Mesendoderm (in vitro differentiated cells): ENCODE results near the gene ADGRD1.

ENCODE experiments used
- DNase-seq: peaks from one replicate; pipeline ENCODE4 v3.0.0; 2013
- H2AK5ac ChIP-seq: 2 replicates; pipeline ENCODE4 v1.6.1; 2013; ENCODE audit warnings: low read length, inconsistent platforms
- H2BK120ac ChIP-seq: 2 replicates; pipeline ENCODE4 v1.6.1; 2013; ENCODE audit warnings: low read depth, mild to moderate bottlenecking, low read length, moderate library complexity, mixed read lengths
- H2BK15ac ChIP-seq: replicated peaks from 2 replicates; pipeline ENCODE4 v1.6.1; 2013; ENCODE audit warnings: low read depth, mild to moderate bottlenecking, moderate library complexity
- H2BK5ac ChIP-seq: 2 replicates; pipeline ENCODE4 v1.6.1; 2013; ENCODE audit warnings: low read length, inconsistent platforms
- H3K18ac ChIP-seq: 2 replicates; pipeline ENCODE4 v1.6.1; 2013; ENCODE audit warnings: mild to moderate bottlenecking, low read length, mixed read lengths
- H3K23ac ChIP-seq: one replicate; pipeline ENCODE4 v1.6.1; 2013; ENCODE audit warnings: low read length
- H3K27ac ChIP-seq: 2 replicates; pipeline ENCODE4 v1.5.1; 2013; ENCODE audit warnings: low read depth, mild to moderate bottlenecking, inconsistent platforms, low read length, moderate library complexity
- H3K27me3 ChIP-seq: 2 replicates; pipeline ENCODE4 v1.6.1; 2013; ENCODE audit warnings: low read length, control low read depth, mild to moderate bottlenecking, inconsistent platforms; ENCODE audit not compliant: insufficient read depth, poor library complexity
- H3K36me3 ChIP-seq: 2 replicates; pipeline ENCODE4 v1.6.1; 2013; ENCODE audit warnings: low read length, inconsistent platforms; ENCODE audit not compliant: control insufficient read depth, insufficient read depth
- H3K4ac ChIP-seq: one replicate; pipeline ENCODE4 v1.6.1; 2013; ENCODE audit warnings: low read depth, mild to moderate bottlenecking, low read length, moderate library complexity
- H3K4me1 ChIP-seq: 2 replicates; pipeline ENCODE4 v1.6.1; 2013; ENCODE audit warnings: low read depth, low read length, inconsistent platforms; ENCODE audit not compliant: control insufficient read depth
- H3K4me2 ChIP-seq: 2 replicates; pipeline ENCODE4 v1.6.1; 2013; ENCODE audit warnings: low read length
- H3K4me3 ChIP-seq: 2 replicates; pipeline ENCODE4 v1.5.1; 2013; ENCODE audit warnings: mild to moderate bottlenecking, low read length
- H3K56ac ChIP-seq: one replicate; pipeline ENCODE4 v1.6.1; 2013; ENCODE audit warnings: low read length
- H3K79me1 ChIP-seq: 2 replicates; pipeline ENCODE4 v1.6.1; 2013; ENCODE audit warnings: low read length, inconsistent platforms
- H3K79me2 ChIP-seq: 2 replicates; pipeline ENCODE4 v1.6.1; 2013; ENCODE audit warnings: mild to moderate bottlenecking, low read length; ENCODE audit not compliant: control insufficient read depth, insufficient read depth
- H3K9ac ChIP-seq: 2 replicates; pipeline ENCODE4 v1.6.1; 2013; ENCODE audit warnings: low read length, inconsistent platforms
- H4K5ac ChIP-seq: one replicate; pipeline ENCODE4 v1.6.1; 2013; ENCODE audit warnings: low read length
- H4K8ac ChIP-seq: one replicate; pipeline ENCODE4 v1.6.1; 2013; ENCODE audit warnings: low read depth, mild to moderate bottlenecking, control low read depth, low read length, moderate library complexity
- WGBS: extraction: QIAGEN DNeasy Blood & Tissue Kit; methylation state at CpG from one replicate; pipeline ENCODE4 v1.1.7; 2013; ENCODE audit warnings: low lambda C conversion rate, missing lambda C conversion rate; ENCODE audit not compliant: insufficient coverage; ENCODE audit errors: extremely low coverage; 5-methylcytosine and 5-hydroxymethylcytosine counted together

ADGRD1 gene

DNA sequence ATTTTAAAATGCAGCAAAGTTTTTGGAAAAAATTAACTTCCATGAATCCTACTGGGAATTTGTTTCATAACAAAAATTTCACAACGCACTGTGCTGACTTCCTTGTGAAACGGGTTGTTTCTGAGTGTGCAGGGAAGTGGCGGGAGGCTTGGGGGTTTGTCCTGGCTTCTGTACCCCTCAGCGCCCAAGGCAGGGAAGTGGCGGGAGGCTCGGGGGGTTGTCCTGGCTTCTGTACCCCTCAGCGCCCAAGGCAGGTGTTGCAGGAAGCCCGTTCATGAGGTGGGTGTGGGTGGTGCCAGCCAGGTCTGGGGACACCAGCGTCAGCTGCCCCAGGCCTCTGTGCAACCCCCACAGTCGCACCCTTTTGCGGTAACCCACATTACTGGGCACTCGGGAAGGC, 25.1 kb downstream of the ADGRD1 start:
- no peak overlapping the region for H2BK5ac ChIP-seq
- no peak overlapping the region for H4K5ac ChIP-seq
- DNase-seq: no peak
- H4K8ac ChIP-seq: no peak overlapping the region
- no peak overlapping the region for H3K4me2 ChIP-seq
- no peak overlapping the region for H3K18ac ChIP-seq
- H3K4ac ChIP-seq: no peak overlapping the region
- H3K4me3 ChIP-seq: no peak overlapping the region
- no peak overlapping the region for H2BK120ac ChIP-seq
- H3K9ac ChIP-seq: no peak overlapping the region
- H2BK15ac ChIP-seq: no peak overlapping the region
- H3K27ac ChIP-seq: no peak overlapping the region
- no CpG with 5 or more reads among the region's 12 CpGs for WGBS
- H3K56ac ChIP-seq: no peak overlapping the region
- no peak overlapping the region for H3K23ac ChIP-seq
- no peaks in the 10 kb centered on the region for H3K27me3 ChIP-seq
- H3K79me1 ChIP-seq: no peaks in the 10 kb centered on the region
- H3K79me2 ChIP-seq: no peaks in the 10 kb centered on the region
- no peaks in the 10 kb centered on the region for H3K36me3 ChIP-seq
- no peaks in the 10 kb centered on the region for H3K4me1 ChIP-seq
- no peak overlapping the region for H2AK5ac ChIP-seq

DNA sequence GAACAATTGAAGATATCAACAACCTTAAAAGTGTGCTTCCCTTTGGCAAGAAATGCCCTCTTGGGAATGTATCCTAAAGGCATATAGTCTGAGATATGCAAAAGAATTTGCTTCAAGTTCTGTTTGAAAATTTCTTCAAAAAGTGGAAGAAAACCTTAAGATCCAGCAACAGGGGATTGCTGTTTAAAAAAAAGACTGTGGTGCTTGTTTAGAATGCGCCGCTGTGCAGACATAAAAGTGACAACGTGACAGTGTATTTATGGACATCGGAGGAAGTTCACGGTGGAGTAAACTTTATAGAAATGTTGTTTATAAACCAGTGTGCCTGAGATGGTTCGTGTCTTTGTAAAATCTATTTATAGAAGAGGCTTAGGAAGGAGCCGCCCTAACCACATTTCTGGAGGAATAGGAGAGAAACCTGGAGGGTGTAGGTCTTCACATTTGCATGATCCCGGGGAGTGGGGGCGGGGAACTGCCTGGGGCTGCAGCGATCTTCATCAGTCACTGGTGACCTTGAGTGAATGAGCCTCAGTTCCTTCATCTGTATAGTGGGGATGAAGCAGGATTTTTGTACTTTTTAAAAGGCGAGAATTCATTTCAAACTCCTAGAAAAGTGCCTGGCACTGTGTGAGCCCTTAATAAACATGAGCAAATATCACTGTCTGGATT, 27.5 kb downstream of the ADGRD1 start:
- H2AK5ac ChIP-seq: no peak overlapping the region
- no peak overlapping the region for H3K4me3 ChIP-seq
- H2BK120ac ChIP-seq: no peak overlapping the region
- H4K8ac ChIP-seq: no peak overlapping the region
- H3K23ac ChIP-seq: no peak overlapping the region
- no peak overlapping the region for H2BK15ac ChIP-seq
- H3K4me2 ChIP-seq: no peak overlapping the region
- H3K36me3 ChIP-seq: no peaks in the 10 kb centered on the region
- no peak overlapping the region for H3K9ac ChIP-seq
- no peak overlapping the region for H2BK5ac ChIP-seq
- H3K18ac ChIP-seq: no peak overlapping the region
- H3K4ac ChIP-seq: no peak overlapping the region
- DNase-seq: peak; percentile 11
- H3K4me1 ChIP-seq: no peaks in the 10 kb centered on the region
- no peak overlapping the region for H3K56ac ChIP-seq
- no peaks in the 10 kb centered on the region for H3K27me3 ChIP-seq
- no peak overlapping the region for H3K27ac ChIP-seq
- H3K79me2 ChIP-seq: no peaks in the 10 kb centered on the region
- WGBS: no CpG with 5 or more reads among the region's 11 CpGs
- no peak overlapping the region for H4K5ac ChIP-seq
- H3K79me1 ChIP-seq: no peaks in the 10 kb centered on the region

DNA sequence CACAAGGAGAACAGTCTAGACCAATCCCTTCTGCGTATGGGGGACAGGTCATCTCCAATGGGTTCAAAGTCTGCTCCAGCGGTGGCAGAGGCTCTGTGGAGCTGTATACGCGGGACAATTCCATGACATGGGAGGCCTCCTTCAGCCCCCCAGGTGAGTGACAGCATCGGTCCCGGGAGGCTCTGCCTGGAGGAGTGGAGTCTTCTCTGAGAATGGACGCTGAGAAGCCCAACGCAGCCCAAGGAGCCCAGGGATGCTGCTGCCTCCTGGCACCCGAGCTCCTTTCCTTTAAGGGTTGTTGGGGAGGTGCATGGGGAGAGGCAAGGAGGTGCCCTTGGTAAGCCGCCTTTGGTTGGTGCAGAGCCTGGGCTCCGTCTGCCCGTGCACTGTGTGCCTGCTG, 28.2 kb downstream of the ADGRD1 start:
- Histone ChIP-seq H3K4ac (no peak overlapping the region), H3K4me2 (no peak overlapping the region), H2BK120ac (no peak overlapping the region), H3K56ac (no peak overlapping the region), H4K5ac (no peak overlapping the region), H4K8ac (no peak overlapping the region), H2BK15ac (no peak overlapping the region), H3K27me3 (no peaks in the 10 kb centered on the region), H3K36me3 (no peaks in the 10 kb centered on the region), H3K18ac (no peak overlapping the region), H3K79me2 (no peaks in the 10 kb centered on the region), H2BK5ac (no peak overlapping the region), H3K9ac (no peak overlapping the region), H3K27ac (no peak overlapping the region), H3K23ac (no peak overlapping the region), H3K4me1 (no peaks in the 10 kb centered on the region), H3K79me1 (no peaks in the 10 kb centered on the region), H2AK5ac (no peak overlapping the region), H3K4me3 (no peak overlapping the region)
- DNase-seq: no peak
- WGBS: no CpG with 5 or more reads among the region's 12 CpGs

DNA sequence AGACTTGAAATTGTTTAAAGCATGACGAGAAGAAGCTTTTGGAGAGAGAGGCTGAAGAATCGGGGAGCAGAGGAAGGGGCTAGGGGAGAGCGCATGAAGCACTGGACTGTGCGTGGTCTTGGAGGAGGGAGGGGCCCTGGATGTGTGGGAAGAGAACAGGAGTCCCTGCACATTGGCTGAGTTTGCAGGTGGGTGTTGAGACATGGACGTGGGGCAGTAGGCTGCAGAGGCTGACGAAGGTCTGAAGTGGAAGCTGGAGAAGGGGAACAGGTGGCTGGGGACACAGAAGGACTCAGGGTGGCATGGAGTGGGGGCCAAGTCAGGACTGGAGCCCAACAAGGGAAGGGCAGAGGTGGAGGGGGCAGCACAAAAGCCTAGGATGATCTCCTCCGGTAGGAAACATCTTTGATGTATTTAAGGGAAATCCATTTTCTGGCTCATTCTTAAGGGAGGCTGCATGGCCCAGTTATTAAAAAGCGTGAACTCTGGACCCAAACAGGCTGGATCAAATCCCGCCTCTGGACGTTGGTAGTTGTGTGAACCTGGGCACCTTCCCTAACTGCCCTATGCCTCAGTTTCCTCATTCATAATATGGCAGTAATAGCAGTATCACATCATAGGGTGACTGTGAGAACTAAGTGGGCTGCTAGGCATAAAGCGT, 29.0 kb downstream of the ADGRD1 start:
- H3K56ac ChIP-seq: no peak overlapping the region
- no peaks in the 10 kb centered on the region for H3K27me3 ChIP-seq
- no peak overlapping the region for H4K5ac ChIP-seq
- no peak overlapping the region for H3K4ac ChIP-seq
- no peak overlapping the region for H2BK15ac ChIP-seq
- H2AK5ac ChIP-seq: no peak overlapping the region
- H3K18ac ChIP-seq: no peak overlapping the region
- WGBS: no CpG with 5 or more reads among the region's 11 CpGs
- no peaks in the 10 kb centered on the region for H3K4me1 ChIP-seq
- H3K9ac ChIP-seq: no peak overlapping the region
- DNase-seq: no peak
- no peak overlapping the region for H3K4me2 ChIP-seq
- no peaks in the 10 kb centered on the region for H3K79me1 ChIP-seq
- H2BK120ac ChIP-seq: no peak overlapping the region
- H3K79me2 ChIP-seq: no peaks in the 10 kb centered on the region
- no peak overlapping the region for H4K8ac ChIP-seq
- H3K23ac ChIP-seq: no peak overlapping the region
- no peak overlapping the region for H2BK5ac ChIP-seq
- no peak overlapping the region for H3K27ac ChIP-seq
- no peaks in the 10 kb centered on the region for H3K36me3 ChIP-seq
- no peak overlapping the region for H3K4me3 ChIP-seq

DNA sequence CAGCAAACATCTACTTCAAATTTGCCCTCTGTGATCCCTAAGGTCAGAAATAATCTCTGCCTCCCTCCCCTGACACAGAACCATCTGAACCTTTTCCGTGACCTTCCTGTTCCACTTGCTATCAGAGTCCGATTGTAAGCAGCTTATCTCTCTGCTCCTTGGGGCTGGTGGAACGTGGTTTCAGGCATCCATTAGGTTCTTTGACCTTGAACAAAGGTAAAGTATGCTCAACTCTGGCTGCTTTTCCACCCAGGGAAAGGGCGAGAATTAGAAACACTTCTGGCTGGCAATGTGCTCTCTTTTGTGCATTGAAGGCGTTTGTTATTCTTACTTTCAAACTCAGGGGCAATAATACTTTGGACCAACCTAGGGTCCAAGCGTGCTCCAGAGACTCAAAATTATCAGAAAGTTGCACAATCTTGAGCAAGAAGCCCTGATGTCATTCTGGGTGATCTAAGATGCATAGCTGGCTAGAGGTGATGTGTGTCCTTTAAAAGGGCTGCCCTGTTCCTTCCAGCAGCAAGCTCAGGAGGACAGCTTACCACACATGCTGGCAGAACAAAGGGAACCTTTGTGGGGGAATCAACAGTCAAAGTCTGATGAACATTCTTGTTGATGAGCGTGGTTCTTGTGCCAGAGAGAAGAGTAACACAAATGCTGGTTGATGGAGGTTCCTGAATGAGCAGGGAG, 29.8 kb downstream of the ADGRD1 start:
- no peak overlapping the region for H4K5ac ChIP-seq
- H3K4me3 ChIP-seq: no peak overlapping the region
- no peaks in the 10 kb centered on the region for H3K36me3 ChIP-seq
- no peak overlapping the region for H3K4ac ChIP-seq
- no peak overlapping the region for H2BK120ac ChIP-seq
- no peak overlapping the region for H4K8ac ChIP-seq
- H2AK5ac ChIP-seq: no peak overlapping the region
- H2BK5ac ChIP-seq: no peak overlapping the region
- no peaks in the 10 kb centered on the region for H3K27me3 ChIP-seq
- H3K27ac ChIP-seq: no peak overlapping the region
- no peaks in the 10 kb centered on the region for H3K79me2 ChIP-seq
- H3K4me1 ChIP-seq: no peaks in the 10 kb centered on the region
- H3K56ac ChIP-seq: no peak overlapping the region
- H3K9ac ChIP-seq: no peak overlapping the region
- H3K23ac ChIP-seq: no peak overlapping the region
- no peak overlapping the region for H3K4me2 ChIP-seq
- DNase-seq: no peak
- no peak overlapping the region for H3K18ac ChIP-seq
- no peak overlapping the region for H2BK15ac ChIP-seq
- WGBS: no CpG with 5 or more reads among the region's 7 CpGs
- no peaks in the 10 kb centered on the region for H3K79me1 ChIP-seq
